NCI-H2196 (cell line): Measurements from ENCODE around the gene NTNG2.

Experiments
- DNase-seq: peaks from one replicate; lab custom pipeline; 2025; ENCODE audit not compliant: unreplicated experiment; lab: John Stamatoyannopoulos, UW

NTNG2 gene

DNA sequence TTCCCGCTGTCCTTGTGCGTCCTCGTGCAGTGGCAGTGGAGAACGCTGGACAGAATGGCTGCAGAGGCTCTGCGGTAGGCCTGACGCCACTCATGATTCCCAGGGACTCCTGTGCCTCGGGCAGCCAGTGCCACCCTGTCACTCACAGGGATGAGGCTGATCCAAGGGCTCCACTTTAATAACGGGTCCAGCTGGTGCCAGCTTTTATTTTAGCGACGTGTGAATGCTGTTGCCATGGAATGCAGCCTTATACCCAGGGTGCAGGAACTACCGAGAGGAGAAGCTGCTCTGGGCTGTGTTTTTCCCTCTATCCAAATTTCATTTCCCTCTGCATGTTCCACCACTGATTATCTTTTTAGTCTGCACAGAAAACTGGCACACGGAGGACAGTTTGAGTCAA, 15.8 kb upstream of the NTNG2 start:
- DNase-seq = no peak

DNA sequence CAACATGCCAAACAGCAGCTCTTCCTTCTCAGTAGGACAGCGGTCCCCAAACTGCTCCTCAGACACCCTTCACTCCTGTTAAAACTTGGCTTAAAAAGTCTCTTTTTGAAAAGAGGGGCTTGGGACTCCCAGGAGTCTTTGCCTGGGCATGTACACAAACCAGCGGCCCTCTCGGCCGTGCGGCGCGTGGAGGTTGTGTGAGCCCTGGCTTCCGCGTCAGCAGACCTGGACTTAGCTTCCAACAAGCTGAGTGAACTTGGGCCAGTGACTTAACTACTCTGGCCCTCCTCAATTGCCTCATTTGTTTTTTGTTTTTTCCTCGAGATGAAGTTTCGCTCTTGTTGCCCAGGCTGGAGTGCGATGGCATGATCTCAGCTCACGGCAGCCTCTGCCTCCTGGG, 15.3 kb upstream of the NTNG2 start:
- DNase-seq = no peak

DNA sequence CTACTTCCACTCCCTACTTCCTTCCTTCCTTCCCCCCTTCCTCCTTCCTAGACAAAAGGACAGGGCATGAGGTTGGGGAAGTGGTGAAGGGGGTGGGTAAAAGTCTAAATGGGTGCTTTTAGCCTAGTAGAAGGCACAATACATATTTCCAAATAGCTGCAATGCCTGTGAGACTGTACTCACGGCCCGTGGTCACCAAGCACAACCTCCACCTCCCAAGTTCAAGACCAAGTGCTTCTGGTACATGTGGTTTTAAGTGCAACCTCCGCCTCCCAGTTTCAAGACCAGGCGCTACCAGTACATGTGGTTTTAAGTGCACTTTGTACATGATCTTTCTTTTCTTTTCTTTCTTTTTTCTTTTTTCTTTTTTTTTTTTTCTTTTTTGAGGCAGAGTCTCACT, 14.5 kb upstream of the NTNG2 start:
- DNase-seq = no peak

DNA sequence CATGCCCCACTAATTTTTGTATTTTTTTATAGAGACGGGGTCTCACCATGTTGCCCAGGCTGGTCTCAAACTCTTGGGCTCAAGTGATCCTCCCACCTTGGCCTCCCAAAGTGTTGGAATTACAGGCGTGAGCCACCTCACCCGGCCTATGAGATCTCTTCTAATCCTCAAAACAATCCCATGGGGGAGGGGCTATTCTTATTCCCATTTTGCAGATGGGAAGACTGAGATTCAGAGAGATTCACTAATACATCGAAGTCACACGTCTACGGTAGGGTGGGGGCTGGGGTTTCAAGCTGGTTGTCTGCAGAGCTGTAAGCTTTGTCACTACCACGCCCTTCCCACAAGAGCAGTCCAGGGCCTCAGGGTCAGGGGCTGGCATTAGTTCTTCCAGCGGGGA, 14.0 kb upstream of the NTNG2 start:
- no peak for DNase-seq

DNA sequence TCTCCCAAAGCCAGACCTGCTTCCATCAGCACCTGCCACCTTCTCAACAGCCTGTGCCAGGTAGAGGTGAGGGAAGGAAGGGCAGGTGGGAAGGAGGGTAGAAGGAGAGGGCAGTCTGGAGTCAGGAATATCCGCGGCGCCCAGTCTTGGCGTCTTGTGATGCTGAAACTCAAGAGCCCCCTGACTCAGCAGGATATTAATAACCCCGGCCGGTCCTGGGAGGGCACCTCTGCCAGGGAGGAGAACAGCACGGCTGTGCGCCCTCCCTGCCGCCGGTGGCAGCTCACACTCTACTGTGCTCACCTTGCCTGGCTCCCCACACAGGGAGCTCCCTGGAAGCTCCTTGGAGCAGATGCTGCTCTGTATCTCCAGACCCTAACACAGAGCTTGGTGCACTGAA, 11.6 kb upstream of the NTNG2 start:
- no peak for DNase-seq

DNA sequence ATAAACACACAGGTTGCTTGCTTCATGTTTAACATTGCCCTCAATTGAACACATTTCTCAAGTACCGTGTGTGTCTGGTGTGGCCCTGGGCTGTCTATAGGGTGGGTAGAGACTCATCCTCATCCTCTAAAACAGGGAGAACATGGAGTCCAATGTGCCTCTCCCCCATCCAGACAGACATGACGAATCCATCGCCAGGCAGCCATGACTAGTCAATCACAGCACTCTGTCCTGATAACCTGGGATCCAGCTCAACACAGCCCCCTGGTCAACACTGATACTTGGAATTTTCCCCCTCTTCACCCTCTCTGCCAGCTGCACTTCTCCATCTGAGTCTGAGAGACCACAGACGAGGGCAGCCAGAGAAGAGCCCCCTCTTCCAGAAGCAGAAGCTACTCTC, 10.7 kb upstream of the NTNG2 start:
- DNase-seq = no peak

DNA sequence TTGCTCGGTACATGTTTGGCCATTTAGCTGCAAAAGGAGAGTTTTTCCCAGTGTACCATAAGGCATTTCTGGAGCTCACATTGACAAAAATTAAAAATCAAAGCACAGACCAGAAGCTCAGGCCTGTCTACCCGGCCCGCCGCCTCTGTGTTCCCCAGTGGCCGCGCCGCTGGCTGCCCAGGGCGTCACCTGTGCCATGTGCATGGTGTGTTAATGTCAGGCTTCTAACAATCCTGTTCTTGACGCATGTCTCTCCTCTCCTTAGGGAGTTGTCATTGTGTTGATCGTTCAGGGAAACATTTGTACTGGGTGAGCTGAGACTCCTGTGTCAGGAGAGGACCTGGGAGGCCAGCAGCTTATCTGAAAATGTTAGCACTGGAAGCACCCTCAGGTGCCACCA, 9.6 kb upstream of the NTNG2 start:
- DNase-seq = no peak

DNA sequence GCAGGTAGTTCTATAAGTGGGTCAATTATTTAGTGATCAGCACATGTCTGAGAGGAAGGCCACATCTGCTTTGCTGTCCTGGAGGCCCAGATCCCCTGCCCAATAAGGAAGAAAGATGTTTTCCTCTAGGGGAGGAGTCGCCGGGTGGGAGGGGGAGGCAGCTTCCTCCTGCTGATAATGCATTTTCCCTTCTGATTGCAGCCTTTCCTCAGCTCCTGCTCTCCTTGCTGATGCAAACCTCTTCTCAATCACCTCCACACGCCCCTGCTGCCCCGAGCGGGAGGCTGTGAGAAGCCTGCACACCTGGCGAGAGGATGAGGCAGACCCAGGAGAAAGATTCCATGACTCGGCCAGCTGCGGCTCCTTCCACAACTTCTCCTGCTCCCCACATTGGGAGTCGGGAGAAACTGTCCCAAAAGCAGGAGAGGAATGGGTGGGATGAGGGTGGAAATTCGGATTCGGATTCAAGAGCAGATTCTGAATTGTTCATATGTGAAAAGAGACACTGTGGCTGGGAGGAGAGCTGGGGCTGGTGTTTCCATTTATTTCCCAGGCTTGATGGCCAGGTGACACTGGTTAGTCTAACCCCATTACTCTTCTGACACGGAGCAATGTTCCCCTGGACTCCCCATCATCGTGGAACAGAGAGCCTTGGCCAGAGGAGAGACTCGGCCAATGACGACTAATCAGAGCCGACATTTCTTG, 6.8 kb upstream of the NTNG2 start:
- DNase-seq = no peak

DNA sequence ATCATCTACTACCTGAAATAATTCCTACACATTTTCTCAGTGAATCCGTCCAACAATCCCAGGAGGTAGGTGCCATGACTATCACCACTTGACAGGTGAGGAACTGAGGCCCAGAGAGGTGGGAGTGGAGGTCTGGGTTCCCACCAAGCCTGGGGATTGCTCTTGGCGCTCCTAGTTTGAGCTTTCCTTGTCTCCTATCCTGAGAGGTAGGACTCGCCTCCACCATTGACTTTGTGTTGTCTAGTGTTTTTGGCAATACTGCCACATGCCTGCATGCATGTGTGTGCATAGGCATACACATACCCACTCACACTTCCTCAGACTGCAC, 6.3 kb upstream of the NTNG2 start:
- DNase-seq = no peak

DNA sequence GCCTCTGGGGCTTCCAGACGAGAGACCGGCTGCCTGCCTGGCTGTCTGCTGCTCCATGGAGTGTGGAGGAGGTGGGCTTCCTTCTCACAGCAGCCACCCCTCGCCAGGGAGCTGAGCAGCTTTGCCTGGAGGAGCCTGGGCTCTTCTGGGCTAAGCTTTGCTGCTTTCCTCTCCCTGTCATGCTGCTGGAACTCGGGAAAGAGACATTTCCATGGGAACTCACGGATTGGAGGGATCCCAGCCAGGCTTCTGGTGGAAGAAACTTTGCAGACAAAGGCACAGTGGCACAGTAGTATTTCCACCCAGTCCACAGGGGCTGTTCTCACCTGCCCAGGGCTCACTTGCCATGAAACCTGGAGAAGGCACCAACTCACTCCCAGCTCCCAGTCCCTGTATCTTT, 5.6 kb upstream of the NTNG2 start:
- no peak for DNase-seq

DNA sequence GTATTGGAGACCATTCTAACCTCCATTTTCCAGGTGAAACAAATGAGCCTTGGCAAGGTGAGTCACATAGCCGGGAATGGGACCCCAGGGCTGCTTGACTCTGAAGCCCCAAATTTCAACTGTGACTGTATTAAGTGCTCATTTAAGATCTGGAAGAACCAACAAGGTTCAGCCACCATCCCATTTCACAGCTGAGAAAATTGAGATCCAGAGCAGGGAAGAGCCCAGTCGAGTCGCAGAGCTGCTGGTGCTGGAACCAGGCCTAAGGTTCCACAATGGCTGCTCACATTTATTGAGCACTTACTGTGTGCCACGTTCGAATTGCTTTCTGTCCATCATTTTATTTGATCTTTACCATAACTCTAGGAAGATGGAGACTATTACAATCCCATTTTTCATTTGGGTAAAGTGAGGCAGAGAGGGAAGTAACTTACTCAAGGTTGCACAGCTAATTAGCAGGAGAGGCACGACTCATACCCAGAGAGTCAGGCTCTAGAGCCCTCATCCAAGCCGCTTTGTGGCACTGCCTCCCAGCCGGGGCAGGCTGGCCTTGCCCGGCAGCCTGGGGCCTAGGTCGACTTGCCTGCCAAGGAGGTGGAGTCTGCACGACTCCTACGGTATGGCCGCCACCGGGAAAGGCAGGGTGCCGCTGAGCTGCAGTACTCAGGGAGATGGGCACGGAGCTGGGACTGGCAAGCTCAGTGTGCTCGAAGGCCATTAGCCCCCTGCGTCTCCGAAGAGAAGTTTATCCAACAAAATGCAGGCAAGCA, 4.3 kb upstream of the NTNG2 start:
- no peak for DNase-seq

DNA sequence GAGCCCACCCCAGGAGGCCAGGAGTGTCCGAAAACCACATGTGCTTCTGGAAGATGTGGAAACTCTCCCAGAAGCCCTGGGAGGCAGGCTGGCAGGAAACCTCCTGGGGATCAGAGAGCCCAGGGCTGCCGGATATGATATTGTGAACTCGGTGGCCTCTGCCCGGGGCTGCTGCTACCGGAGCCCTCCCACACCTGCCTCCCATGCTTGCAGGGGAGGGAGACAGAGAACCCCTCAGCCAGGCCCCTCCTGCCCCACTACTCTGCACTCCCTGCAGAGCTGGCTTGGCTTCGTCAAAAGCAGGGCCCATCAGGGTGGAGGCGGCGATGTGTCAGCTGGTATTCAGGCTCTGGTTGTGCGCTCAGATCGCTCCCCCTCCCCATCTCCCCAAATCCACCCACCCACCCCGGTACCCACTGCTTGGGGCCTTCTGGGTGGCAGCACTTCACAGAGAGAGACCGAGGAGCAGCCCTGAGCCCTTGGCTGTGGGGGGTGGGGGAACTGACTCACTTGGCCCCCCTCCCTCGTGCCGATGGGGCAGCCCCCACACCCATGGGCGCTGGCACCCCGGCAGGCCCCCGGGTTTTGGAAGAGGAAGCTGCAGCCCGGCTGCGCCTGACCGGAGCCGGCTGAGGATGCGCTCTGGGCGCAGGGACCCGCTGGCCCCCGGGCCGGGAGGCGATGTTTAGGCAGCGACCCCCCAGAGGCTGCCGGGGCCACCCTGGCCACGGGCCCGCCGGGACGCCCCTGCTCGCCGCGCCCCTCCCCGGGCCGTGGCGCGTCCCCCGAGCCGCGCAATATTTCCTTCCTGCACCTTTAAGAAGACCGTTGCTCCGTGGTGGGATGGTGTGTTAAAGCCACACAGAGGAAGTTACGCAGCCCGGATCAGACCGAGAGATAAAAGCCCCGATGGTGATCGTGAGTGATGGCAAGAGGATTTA, 786 bp upstream of the NTNG2 start:
- peak; percentile 42 for DNase-seq

DNA sequence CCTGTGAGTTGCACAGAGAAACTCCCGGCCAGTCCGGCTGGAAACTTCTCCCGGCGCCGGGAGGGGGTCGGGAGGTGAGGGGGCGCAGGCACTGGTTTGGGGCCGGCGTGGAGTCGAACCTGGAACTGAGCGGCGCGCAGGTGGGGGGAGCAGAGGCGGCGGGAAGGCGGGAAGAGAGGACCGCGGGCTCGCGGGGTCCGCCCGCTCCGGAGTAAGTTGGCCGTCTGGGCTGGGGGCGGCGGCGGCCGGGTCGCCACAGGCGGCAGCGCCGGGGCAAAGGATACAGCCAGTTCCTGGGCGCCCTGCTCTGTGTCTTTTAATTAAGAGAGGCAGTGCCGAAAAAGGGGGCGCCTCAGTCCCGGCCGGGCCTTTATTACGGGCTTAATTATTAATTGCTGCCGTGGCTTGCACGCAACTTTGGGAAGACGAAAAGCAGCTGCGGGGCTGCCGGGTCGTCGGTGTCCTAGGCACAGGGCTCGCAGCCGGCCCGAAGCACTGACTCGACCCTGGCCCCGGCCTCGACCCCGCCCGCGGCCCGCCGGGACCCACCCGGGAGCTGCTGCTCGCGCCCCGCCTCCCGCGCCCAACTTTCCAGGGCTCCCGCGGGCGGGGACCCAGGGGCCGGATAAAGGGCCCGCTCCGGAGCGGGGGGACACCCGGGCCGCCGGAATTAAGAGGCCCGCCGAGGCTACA, 1.1 kb downstream of the NTNG2 start:
- no peak for DNase-seq

DNA sequence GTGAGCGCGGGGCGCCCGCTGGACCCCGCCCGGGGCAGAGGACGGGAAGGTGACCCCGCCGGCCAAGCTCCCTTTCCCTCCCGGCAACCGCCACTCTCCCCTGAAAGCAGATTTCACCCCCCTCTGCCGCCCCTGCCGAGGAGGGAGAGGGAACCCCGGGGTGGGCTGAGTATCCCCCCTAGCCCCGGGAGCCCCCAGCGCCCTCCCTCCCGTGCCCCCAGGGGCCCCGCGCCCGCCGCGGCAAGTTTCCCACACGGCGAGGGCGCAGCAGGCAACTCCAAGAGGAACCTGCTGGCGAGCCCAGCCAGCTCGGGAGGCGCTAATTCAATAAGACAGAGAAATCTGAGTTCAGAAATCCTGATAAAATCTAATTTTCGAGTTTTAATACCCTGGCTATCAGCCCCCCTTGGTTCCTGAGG, 1.6 kb downstream of the NTNG2 start:
- no peak for DNase-seq

DNA sequence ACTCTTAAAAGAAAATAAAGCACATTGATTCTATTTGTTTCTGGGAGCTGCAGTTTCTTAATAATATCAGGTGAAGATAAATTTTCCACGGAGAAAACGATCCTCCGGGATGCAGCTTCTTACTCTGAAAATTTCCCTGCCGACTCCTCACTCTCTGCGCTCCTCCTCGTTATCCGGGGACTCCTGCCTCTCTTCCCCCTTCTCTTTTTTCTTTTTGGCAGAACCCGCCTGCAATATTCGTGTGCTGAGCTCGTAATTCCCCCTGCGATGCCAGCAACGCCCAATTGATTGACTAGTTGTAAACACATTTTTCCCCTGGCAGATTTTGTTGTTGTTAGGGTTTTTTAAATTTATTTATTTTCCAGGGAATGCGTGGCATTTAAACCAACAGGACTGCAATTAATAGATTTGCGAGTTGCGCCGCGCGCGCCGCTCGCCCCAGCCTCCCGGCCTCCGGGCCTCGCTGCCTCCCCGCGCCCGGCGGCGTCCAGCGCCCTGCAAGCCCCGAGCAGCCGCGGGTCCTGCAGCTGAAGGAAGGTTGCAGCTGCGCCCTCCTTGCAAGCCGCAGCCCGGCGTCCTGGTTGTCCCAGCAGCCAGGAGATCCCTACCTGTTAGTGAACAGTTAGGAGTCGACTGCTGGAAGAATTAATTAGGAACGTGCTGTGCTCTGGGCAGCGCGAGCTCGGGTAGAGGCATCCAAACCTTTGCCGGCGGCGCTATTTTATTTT, 2.2 kb downstream of the NTNG2 start:
- no peak for DNase-seq

DNA sequence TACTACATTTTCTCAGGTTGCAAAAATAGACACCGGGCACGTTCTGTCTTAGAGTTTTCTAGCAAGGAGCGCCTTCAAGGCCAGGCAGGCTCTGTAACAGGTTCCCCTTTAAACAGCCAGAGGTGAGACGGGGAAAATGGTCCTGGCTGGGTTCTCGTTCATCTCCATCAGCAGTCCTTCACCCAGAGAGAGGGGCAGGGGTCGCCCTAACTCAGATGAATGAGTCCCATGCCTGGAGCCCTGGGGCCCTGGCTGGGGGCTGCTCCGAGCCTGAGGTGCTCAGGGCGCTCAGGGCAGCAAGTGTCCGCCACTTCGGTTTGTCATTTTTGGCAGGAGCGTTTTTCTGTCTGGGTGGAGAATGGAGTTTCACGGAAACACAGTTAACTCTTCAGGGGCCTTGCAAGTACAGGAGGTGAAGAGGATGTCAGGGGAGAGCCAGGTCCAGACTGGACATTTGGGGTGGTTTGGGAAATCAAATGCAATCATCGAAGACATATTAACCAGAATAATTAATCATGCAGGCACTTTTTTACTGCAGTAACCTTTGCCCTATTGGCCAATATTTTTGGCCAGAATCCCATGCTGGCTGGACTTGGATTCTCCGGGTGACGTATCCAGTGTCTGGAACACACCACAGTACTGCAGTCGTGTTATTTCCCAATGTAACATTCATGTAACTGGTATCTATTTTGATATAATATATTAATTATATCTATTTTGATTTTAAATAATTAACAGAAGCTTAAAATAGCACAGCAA, 2.9 kb downstream of the NTNG2 start:
- no peak for DNase-seq

DNA sequence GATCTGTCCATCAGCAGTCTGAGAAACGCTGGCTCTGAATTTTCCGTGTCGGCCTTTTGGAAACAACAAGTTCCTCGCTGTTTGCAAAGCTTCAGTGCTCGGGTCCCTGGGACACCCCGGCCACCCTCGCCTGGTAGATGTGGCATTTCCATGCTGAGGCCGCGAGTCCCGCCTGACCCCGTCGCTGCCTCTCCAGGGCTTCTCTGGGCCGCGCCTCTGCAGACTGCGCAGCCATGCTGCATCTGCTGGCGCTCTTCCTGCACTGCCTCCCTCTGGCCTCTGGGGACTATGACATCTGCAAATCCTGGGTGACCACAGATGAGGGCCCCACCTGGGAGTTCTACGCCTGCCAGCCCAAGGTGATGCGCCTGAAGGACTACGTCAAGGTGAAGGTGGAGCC, 4.7 kb downstream of the NTNG2 start:
- no peak for DNase-seq

DNA sequence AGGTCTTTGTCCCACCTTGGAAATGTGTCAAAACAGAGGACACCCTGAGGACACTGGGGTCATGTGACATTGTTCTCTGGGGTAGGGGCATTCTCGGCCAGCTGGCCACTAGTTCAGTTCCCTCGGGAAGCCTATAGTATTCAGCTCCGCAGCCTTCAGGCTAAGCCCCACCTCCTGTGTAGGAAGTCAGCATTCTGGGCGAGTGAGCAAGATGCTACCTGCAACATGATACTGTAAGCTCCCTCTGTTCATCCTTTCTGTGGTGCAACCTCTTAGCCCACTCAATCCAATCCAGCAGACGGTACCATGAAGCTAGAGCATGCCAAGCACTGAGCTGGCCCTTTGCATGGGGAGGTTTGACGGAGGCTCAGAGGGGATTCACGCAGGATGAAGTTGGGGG, 5.3 kb downstream of the NTNG2 start:
- DNase-seq = no peak

DNA sequence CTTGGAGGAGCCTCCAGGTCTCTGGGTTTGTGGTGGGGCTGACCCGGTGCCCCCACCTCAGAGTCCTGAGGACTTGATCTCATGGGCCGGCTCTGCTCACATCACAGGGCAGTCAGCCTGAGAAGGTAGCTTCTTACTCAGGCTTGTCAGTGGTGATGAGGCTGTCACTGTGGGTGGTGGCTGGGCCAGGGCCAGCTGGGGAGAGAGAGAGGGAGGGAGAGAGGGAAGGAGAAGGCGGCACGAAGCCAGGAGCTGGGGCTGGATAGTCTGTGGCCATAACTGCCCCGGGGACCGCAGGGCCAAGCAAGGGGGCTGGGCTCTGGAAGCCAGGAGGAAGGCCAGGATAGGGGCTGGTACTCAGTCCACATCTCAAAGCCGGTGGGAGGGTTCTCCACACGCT, 6.5 kb downstream of the NTNG2 start:
- peak; percentile 21 for DNase-seq

DNA sequence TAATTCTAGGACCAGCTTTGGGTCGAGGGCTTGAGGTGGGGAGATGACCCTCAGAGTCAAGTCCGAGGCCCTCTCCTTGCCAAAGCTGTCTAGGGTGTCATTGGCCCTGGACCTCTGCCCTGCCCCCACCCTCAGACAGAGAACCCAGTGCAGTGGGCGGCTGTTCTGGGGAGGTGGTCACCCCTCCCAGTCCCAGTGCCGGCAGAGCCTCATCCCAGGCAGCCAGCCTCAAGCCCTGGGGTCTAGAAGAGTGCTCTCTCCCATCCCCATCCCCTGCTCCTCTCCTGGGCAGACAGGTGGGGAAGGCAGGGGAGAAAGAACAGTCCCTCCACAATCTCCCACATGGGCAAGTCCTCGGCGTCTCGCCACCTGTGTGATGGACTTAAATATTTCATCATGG, 7.0 kb downstream of the NTNG2 start:
- DNase-seq = no peak
